Type B pancreatic cell (in vitro differentiated cells): ENCODE measurements around the gene TNFSF9. TPM values are rescaled to one million over a fixed set of nuclear protein-coding genes. Genes with fewer than 3 reads are reported as not detected.

Source experiments
- DNase-seq: peaks from one replicate; pipeline ENCODE4 v3.0.0; 2021; ENCODE audit warnings: mixed read lengths; ENCODE audit not compliant: unreplicated experiment; ENCODE audit errors: extremely low spot score
- H3K27ac Mint-ChIP-seq: 2 replicates; pipeline ENCODE4 v1.8.0; 2021; ENCODE audit warnings: mild to moderate bottlenecking, mixed read lengths
- H3K27me3 Mint-ChIP-seq: 2 replicates; pipeline ENCODE4 v1.8.0; 2021; ENCODE audit warnings: mixed read lengths
- H3K36me3 Mint-ChIP-seq: 2 replicates; pipeline ENCODE4 v1.8.0; 2021; ENCODE audit warnings: mixed read lengths
- H3K4me1 Mint-ChIP-seq: one replicate; pipeline ENCODE4 v1.8.0; 2021; ENCODE audit warnings: mixed read lengths; ENCODE audit not compliant: unreplicated experiment
- H3K4me3 Mint-ChIP-seq: 2 replicates; pipeline ENCODE4 v1.8.0; 2021; ENCODE audit warnings: mild to moderate bottlenecking, mixed read lengths
- H3K9me3 Mint-ChIP-seq: 2 replicates; pipeline ENCODE4 v1.8.0; 2021; ENCODE audit warnings: mixed read lengths
- total RNA-seq: library from RNA; stranded (reverse); gene quantifications from 2 replicates; pipeline ENCODE4 v1.2.1, GENCODE V29; 2021; ENCODE audit warnings: low replicate concordance
- TF ChIP-seq, protein P1 (sequence below): fragments of 200-600 bp; sonication (generic); conservative IDR thresholded peaks from 2 replicates; pipeline ENCODE4 v1.5.0; 2021; ENCODE audit warnings: antibody characterized with exemption, mild to moderate bottlenecking

TNFSF9 gene
- total RNA-seq, 1 donor from 2014 or later = 1.3 TPM

DNA sequence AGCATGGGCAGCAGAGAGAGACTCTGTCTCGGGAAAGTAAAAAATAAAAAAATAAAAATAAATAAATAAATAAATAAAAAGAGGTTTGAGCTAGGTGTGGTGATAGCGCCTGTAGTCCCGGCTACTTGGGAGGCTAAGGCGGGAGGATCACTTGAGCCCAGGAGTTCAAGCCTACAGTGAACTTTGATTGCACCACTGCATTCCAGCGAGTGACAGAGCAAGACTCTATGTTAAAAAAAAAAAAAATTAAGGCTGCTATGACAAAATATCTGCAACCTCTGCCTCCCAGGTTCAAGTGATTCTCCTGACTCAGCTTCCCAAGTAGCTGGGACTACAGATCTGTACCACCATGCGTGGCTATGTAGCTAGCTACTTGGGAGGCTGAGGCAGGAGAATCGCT, 46.0 kb upstream of the TNFSF9 start:
- DNase-seq = no peak
- Mint-ChIP-seq H3K4me3 (no peak overlapping the region), H3K27me3 (peaks cover 26% of the 10 kb centered on the region), H3K9me3 (no peaks in the 10 kb centered on the region), H3K27ac (no peak overlapping the region), H3K36me3 (no peaks in the 10 kb centered on the region), H3K4me1 (no peaks in the 10 kb centered on the region)
- TF ChIP-seq, protein P1, sequence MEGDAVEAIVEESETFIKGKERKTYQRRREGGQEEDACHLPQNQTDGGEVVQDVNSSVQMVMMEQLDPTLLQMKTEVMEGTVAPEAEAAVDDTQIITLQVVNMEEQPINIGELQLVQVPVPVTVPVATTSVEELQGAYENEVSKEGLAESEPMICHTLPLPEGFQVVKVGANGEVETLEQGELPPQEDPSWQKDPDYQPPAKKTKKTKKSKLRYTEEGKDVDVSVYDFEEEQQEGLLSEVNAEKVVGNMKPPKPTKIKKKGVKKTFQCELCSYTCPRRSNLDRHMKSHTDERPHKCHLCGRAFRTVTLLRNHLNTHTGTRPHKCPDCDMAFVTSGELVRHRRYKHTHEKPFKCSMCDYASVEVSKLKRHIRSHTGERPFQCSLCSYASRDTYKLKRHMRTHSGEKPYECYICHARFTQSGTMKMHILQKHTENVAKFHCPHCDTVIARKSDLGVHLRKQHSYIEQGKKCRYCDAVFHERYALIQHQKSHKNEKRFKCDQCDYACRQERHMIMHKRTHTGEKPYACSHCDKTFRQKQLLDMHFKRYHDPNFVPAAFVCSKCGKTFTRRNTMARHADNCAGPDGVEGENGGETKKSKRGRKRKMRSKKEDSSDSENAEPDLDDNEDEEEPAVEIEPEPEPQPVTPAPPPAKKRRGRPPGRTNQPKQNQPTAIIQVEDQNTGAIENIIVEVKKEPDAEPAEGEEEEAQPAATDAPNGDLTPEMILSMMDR = no peak

DNA sequence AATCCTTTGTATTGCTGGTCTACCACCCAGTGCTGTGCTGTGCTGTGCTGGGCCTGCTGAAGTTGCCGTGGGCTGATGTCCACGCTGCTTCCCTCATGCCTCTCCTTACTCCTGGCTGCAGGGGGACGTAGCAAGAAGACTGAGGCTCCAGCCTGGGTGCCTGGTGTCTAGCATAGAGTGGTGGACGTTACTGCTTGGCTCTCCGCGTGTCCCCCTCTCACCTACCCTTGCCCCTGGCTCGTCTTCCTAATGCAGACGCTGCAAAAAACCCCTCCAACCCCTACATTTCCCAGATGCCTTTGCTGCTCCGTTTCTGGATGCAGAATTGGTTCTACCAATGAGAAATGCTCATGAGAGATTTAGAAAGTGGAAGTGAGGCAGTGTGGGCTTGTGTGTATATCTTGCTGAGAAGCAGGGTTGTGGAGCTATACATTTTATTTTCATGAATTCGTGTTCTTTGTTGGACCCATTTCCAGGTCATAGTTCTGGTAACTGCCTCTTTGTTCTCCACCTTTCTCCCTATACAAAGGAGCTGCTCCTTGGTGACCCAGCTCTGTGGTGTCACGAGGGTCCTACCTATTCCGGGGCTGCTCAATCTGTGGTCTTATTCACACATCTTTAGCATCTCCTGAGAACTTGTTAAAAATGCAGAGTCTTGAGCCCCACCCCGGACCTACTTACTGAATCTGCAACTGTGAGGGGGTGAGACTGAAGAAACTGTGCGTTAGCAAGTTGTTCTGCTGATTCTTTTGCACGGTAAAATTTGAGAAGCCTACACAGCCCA, 41.4 kb upstream of the TNFSF9 start:
- no peak overlapping the region for H3K4me3 Mint-ChIP-seq
- H3K27ac Mint-ChIP-seq = no peak overlapping the region
- peaks cover 4% of the 10 kb centered on the region for H3K9me3 Mint-ChIP-seq
- H3K4me1 Mint-ChIP-seq = no peaks in the 10 kb centered on the region
- TF ChIP-seq, protein P1 = no peak
- H3K36me3 Mint-ChIP-seq = no peaks in the 10 kb centered on the region
- peaks cover 15% of the 10 kb centered on the region for H3K27me3 Mint-ChIP-seq
- no peak for DNase-seq

DNA sequence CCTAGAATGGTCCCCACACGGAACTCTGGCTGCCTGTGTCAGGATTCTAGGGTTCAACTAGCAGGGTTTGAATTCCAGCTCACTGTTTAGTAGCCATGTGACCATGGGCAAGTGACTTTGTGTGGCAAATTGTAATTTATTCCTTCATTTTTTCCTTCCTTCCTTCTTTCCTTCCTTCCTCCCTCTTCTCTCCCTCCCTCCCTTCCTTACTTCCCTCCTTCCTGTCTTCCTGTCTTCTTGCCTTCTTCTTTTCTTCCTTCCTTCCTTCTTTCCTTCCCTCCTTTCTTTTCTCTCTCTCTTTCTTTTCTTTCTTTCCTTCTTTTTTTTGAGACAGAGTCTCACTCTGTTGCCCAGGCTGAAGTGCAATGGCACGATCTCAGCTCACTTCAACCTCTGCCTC, 40.7 kb upstream of the TNFSF9 start:
- Mint-ChIP-seq H3K4me1 (no peaks in the 10 kb centered on the region), H3K4me3 (no peak overlapping the region), H3K27ac (no peak overlapping the region), H3K36me3 (no peaks in the 10 kb centered on the region), H3K9me3 (peaks cover 4% of the 10 kb centered on the region), H3K27me3 (peaks cover 15% of the 10 kb centered on the region)
- TF ChIP-seq, protein P1 = no peak
- DNase-seq = no peak

GRCh38 chr19:6491802-6492592, 38.8 kb upstream of the TNFSF9 start:
- no peak overlapping the region for H3K27ac Mint-ChIP-seq
- no peak overlapping the region for H3K4me3 Mint-ChIP-seq
- H3K36me3 Mint-ChIP-seq = no peaks in the 10 kb centered on the region
- no peaks in the 10 kb centered on the region for H3K4me1 Mint-ChIP-seq
- H3K9me3 Mint-ChIP-seq = peaks cover 4% of the 10 kb centered on the region
- H3K27me3 Mint-ChIP-seq = peaks cover 15% of the 10 kb centered on the region
- TF ChIP-seq, protein P1 = no peak
- DNase-seq = no peak

DNA sequence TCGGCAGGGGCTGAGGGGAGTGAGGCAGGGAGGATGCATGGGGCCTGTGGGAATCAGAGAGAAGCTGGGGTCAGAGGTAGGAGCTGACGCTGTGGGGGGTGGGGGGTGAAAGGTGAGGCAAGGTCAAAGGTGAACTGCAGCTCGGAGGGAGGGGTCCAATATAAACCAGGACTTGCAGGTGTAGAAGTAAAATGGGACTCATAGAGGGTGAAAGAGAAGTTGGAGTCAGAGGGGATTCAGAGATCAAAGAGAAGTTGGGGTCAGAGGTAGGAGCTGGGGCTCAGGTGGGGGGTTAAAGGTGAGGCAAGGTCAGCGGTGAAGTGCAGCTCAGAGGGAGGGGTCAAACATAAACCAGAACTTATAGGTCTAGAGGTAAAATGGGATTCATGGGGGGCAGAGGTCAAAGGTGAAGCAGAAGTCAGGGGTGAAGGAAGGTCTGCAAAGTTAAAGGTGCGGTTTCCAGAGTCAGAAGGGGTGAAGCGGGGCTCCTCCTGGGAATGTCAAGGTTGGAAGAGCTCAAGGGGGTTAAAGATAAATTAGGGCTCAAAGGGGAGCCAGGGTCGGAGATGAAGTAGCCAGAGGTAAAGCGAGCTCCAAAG, 36.3 kb upstream of the TNFSF9 start:
- Mint-ChIP-seq H3K27me3 (peaks cover 20% of the 10 kb centered on the region), H3K36me3 (no peaks in the 10 kb centered on the region), H3K4me1 (no peaks in the 10 kb centered on the region), H3K27ac (no peak overlapping the region), H3K9me3 (peaks cover 4% of the 10 kb centered on the region), H3K4me3 (no peak overlapping the region)
- TF ChIP-seq, protein P1 = no peak
- DNase-seq = no peak
